ENCODE data around the gene RCC1. TPM values are rescaled to one million over a fixed set of nuclear protein-coding genes. Genes with fewer than 3 reads are reported as not detected.

The RCC1 gene
- total RNA-seq, 2 experiments from 2014 or later = 8.5 to 9.9 TPM

DNA sequence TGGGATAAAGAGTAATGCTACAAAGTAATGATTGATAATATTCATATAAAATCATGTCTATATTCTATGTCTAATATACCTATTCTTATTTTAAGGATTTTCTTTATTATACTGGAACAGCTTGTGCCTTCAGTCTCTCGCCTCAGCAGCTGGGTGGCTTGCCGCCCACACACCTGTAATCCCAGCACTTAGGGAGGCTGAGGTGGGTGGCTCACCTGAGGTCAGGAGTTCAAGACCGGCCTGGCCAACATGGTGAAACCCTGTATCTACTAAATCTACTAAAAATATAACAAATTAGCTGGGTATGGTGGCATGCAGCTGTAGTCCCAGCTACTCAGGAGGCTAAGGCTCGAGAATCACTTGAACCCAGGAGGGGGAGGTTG lies 39.4 kb downstream of the RCC1 start:
- ATAC-seq (ENCODE audit: poor library complexity) = no peak
- no peak for DNase-seq
- Histone ChIP-seq H3K27me3 (ENCODE audit: control insufficient read depth in 1 of 2, insufficient read depth in 2 of 2, low read length in 2 of 2) (no peaks in the 10 kb centered on the region), H3K9me3 (ENCODE audit: control insufficient read depth in 1 of 2, insufficient read depth in 1 of 2, low read length in 2 of 2) (no peaks in the 10 kb centered on the region), H3K36me3 (ENCODE audit: insufficient read depth, low read length) (no peaks in the 10 kb centered on the region), H3K27ac (ENCODE audit: low read depth in 1 of 2, low read length in 2 of 2) (no peak overlapping the region), H3K4me3 (ENCODE audit: low read length) (no peak overlapping the region), H3K4me1 (ENCODE audit: insufficient read depth, low read length) (no peaks in the 10 kb centered on the region)
- no peaks in the 10 kb centered on the region for H3K27me3 Mint-ChIP-seq
- H3K4me1 Mint-ChIP-seq (ENCODE audit: low read depth) = no peaks in the 10 kb centered on the region
- intact Hi-C loops (cut with DNase I, micrococcal nuclease) = no loop called here
- ChIA-PET CTCF (interaction anchor here (0.7 kb wide), 1 partner anchor 191 kb away, joined by 3 read pairs; the partner anchor contains the start of gene YTHDF2), POLR2A (no interaction called here)
- H3K4me3 Mint-ChIP-seq = no peak overlapping the region
- no peaks in the 10 kb centered on the region for H3K9me3 Mint-ChIP-seq
- no peaks in the 10 kb centered on the region for H3K36me3 Mint-ChIP-seq (ENCODE audit: low read depth)
- TF ChIP-seq, protein P1, sequence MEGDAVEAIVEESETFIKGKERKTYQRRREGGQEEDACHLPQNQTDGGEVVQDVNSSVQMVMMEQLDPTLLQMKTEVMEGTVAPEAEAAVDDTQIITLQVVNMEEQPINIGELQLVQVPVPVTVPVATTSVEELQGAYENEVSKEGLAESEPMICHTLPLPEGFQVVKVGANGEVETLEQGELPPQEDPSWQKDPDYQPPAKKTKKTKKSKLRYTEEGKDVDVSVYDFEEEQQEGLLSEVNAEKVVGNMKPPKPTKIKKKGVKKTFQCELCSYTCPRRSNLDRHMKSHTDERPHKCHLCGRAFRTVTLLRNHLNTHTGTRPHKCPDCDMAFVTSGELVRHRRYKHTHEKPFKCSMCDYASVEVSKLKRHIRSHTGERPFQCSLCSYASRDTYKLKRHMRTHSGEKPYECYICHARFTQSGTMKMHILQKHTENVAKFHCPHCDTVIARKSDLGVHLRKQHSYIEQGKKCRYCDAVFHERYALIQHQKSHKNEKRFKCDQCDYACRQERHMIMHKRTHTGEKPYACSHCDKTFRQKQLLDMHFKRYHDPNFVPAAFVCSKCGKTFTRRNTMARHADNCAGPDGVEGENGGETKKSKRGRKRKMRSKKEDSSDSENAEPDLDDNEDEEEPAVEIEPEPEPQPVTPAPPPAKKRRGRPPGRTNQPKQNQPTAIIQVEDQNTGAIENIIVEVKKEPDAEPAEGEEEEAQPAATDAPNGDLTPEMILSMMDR (IDR thresholded peaks at IDR 0.05) = no peak
- no peak overlapping the region for H3K27ac Mint-ChIP-seq

DNA sequence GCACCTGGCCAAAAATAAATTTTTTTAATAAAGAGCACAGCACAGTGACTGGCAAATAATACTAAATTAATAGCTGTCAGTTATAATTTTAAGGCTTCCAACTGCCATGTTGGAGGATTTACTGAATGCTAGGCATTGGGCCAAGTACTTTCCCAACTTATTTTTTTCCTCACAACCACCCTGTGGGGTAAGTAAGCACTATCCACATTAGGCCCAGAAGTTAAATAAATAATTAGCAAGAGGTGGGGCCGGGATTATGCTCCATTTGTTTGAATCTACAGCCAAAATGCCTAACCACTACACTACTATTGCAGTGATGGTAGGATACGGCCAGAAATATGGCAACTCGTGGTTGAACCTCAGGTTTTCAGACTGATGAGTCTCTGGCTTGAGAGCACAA lies 42.5 kb downstream of the RCC1 start:
- CTCF ChIA-PET = no interaction called here
- Histone ChIP-seq H3K27ac (ENCODE audit: low read depth in 1 of 2, low read length in 2 of 2) (no peak overlapping the region), H3K4me1 (ENCODE audit: insufficient read depth, low read length) (peaks cover 11% of the 10 kb centered on the region), H3K27me3 (ENCODE audit: control insufficient read depth in 1 of 2, insufficient read depth in 2 of 2, low read length in 2 of 2) (no peaks in the 10 kb centered on the region), H3K4me3 (ENCODE audit: low read length) (no peak overlapping the region), H3K9me3 (ENCODE audit: control insufficient read depth in 1 of 2, insufficient read depth in 1 of 2, low read length in 2 of 2) (no peaks in the 10 kb centered on the region), H3K36me3 (ENCODE audit: insufficient read depth, low read length) (no peaks in the 10 kb centered on the region)
- intact Hi-C loops (cut with DNase I, micrococcal nuclease) = no loop called here
- Mint-ChIP-seq H3K4me1 (ENCODE audit: low read depth) (peaks cover 16% of the 10 kb centered on the region), H3K27me3 (no peaks in the 10 kb centered on the region), H3K36me3 (ENCODE audit: low read depth) (peaks cover 10% of the 10 kb centered on the region), H3K27ac (no peak overlapping the region), H3K9me3 (no peaks in the 10 kb centered on the region), H3K4me3 (no peak overlapping the region)
- DNase-seq (no peak), ATAC-seq (ENCODE audit: poor library complexity) (no peak)
- TF ChIP-seq, protein P1 (IDR thresholded peaks at IDR 0.05) = no peak
- POLR2A ChIA-PET = no interaction called here

DNA sequence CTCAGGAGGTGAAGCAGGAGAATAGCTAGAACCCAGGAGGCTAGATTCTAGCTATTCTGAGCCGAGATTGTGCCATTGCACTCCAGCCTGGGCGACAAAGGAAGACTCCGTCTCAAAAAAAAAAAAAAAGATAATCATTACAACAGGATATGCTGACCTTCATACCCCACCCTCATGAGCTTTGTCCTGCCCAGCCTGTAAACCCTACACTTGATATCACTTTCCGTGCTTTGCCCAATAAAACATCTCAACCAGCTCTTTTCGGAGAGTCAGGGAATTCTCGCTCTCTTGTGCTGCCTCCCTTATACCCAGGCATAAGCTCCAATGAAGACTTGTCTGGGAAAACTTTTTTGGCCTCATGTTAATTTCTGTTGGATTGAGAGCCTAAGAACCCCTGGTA lies 45.5 kb downstream of the RCC1 start:
- DNase-seq (no peak), ATAC-seq (ENCODE audit: poor library complexity) (no peak)
- H3K4me3 ChIP-seq (ENCODE audit: low read length) = no peak overlapping the region
- intact Hi-C loops (cut with DNase I, micrococcal nuclease) = loop anchor here (5.0 to 10.0 kb wide), 3 partner anchors 44 to 1207 kb away; partner anchors contain the start of genes EYA3 (in 1 of the 2), RCC1 (in 1 of the 2) and SYTL1 (in 1 of the 2)
- Mint-ChIP-seq H3K27me3 (no peaks in the 10 kb centered on the region), H3K4me1 (ENCODE audit: low read depth) (peaks cover 31% of the 10 kb centered on the region), H3K27ac (peak overlapping the region; percentile 99), H3K36me3 (ENCODE audit: low read depth) (peaks cover 21% of the 10 kb centered on the region), H3K4me3 (no peak overlapping the region), H3K9me3 (no peaks in the 10 kb centered on the region)
- no peaks in the 10 kb centered on the region for H3K27me3 ChIP-seq (ENCODE audit: control insufficient read depth in 1 of 2, insufficient read depth in 2 of 2, low read length in 2 of 2)
- H3K4me1 ChIP-seq (ENCODE audit: insufficient read depth, low read length) = peaks cover 22% of the 10 kb centered on the region
- H3K36me3 ChIP-seq (ENCODE audit: insufficient read depth, low read length) = peaks cover 3% of the 10 kb centered on the region
- POLR2A ChIA-PET = interaction anchor here (0.6 to 5.3 kb wide), 2 partner anchors 30 to 191 kb away, joined by 3 to 138 read pairs; no protein-coding TSS in a partner anchor
- CTCF ChIA-PET = interaction anchor here (0.8 to 3.4 kb wide), 3 partner anchors 30 to 42 kb away, joined by 3 to 19 read pairs (median 3); no protein-coding TSS in a partner anchor
- H3K27ac ChIP-seq (ENCODE audit: low read depth in 1 of 2, low read length in 2 of 2) = no peak overlapping the region
- no peaks in the 10 kb centered on the region for H3K9me3 ChIP-seq (ENCODE audit: control insufficient read depth in 1 of 2, insufficient read depth in 1 of 2, low read length in 2 of 2)
- TF ChIP-seq, protein P1 (IDR thresholded peaks at IDR 0.05) = no peak

Data from CD4-positive, alpha-beta T cell (primary cell).